Gastroesophageal sphincter (tissue), 3 donors: Measurements from ENCODE around the gene HRC.

Experiments used
- CTCF ChIP-seq, 4 experiments: fragments of 200-600 bp in 2 of 4; fragments of 450-650 bp in 2 of 4; sonication (generic) in 1 of 4; IDR thresholded peaks; one replicate each; pipeline ENCODE4 v1.5.1; 2017 to 2019; ENCODE audit warnings: antibody characterized with exemption in 4 of 4, mild to moderate bottlenecking in 2 of 4, moderate library complexity in 2 of 4
- EP300 ChIP-seq: sonication (generic); formaldehyde crosslinking; IDR thresholded peaks from one replicate; pipeline ENCODE4 v1.6.1; 2017; ENCODE audit warnings: antibody characterized with exemption, mild to moderate bottlenecking
- POLR2A ChIP-seq, 2 donors: fragments of 450-650 bp; IDR thresholded peaks; one replicate each; pipeline ENCODE4 v1.6.1; 2017; ENCODE audit warnings: antibody characterized with exemption in 2 of 2, mild to moderate bottlenecking in 2 of 2, moderate library complexity in 1 of 2

GRCh38 chr19:49130325-49130724 is 24.9 kb downstream of the HRC start:
- no peak for TF ChIP-seq POLR2A (IDR thresholded peaks at IDR 0.05)
- no peak for TF ChIP-seq EP300
- TF ChIP-seq CTCF (IDR thresholded peaks at IDR 0.05), result no peak
